Left lung (tissue), 10 donors: ENCODE data around the gene CD72. TPM values are rescaled to one million over a fixed set of nuclear protein-coding genes. Genes with fewer than 3 reads are reported as not detected.
"Not testable (repeated sequence)": the region's sequence is repeated elsewhere in the genome, so short reads cannot be mapped to it uniquely, and the experiment has no call there.

Source experiments
- ATAC-seq: fragments of 200-7000 bp; cut with Tn5 transposase; one replicate; pipeline ENCODE4 v1.9.1; 2020; ENCODE audit warnings: moderate library complexity
- DNase-seq, 4 donors: peaks; one replicate each; pipeline ENCODE4 v3.0.0-alpha.2; 2013 to 2020
- H3K27ac ChIP-seq, 2 donors: fragments of 200-600 bp; sonication (generic) in 1 of 2; one replicate each; pipeline versions ENCODE4 v1.5.0 to v1.8.0; 2020 to 2021
- H3K27me3 ChIP-seq, 2 donors: fragments of 200-600 bp; sonication (generic) in 1 of 2; one replicate each; pipeline versions ENCODE4 v1.5.0 to v1.8.0; 2020 to 2021
- H3K36me3 ChIP-seq, 2 donors: fragments of 200-600 bp; sonication (generic) in 1 of 2; one replicate each; pipeline versions ENCODE4 v1.5.0 to v1.8.0; 2020 to 2021
- H3K4me1 ChIP-seq, 2 donors: fragments of 200-600 bp; one replicate each; pipeline ENCODE4 v1.8.0; 2021
- H3K4me3 ChIP-seq, 2 donors: fragments of 200-600 bp; sonication (generic) in 1 of 2; one replicate each; pipeline versions ENCODE4 v1.5.0 to v1.8.0; 2020 to 2021; ENCODE audit warnings: mild to moderate bottlenecking in 1 of 2
- H3K9me3 ChIP-seq, 2 donors: fragments of 200-600 bp; sonication (generic) in 1 of 2; one replicate each; pipeline versions ENCODE4 v1.5.0 to v1.8.0; 2020 to 2021
- intact Hi-C, 2 donors: fragments of 100-400 bp; cut with DNase I; formaldehyde crosslinking; loops; one replicate each; pipeline versions ENCODE4 v1.11.2 to v1.14.2; 2022
- polyA plus RNA-seq, 6 donors: library from polyadenylated mRNA; unstranded; fragments of 120-200 nt; gene quantifications; one replicate each; pipeline ENCODE4 v1.2.1, GENCODE V29; 2013; ENCODE audit not compliant: insufficient read length in 6 of 6
- total RNA-seq, 2 donors: library from RNA; stranded (reverse); fragmentation: NEBNext Ultra II Directional; extraction: Animal tissue kit (Norgen Biotek cat#: 25700); gene quantifications; one replicate each; pipeline ENCODE4 v1.2.1, GENCODE V29; 2021
- TF ChIP-seq, protein P1 (sequence below), 2 donors: fragments of 200-600 bp; sonication (generic) in 1 of 2; IDR thresholded peaks; one replicate each; pipeline versions ENCODE4 v1.5.0 to v1.8.0; 2021; ENCODE audit warnings: antibody characterized with exemption in 2 of 2
- donor health status: DM: no; HTN: yes; CAD: no.
- donor health status: DM: no; HTN: no; CAD: no.

The CD72 gene
- total and polyA plus RNA-seq, 8 donors: 3.2 to 4.3 (median 3.7) TPM

DNA sequence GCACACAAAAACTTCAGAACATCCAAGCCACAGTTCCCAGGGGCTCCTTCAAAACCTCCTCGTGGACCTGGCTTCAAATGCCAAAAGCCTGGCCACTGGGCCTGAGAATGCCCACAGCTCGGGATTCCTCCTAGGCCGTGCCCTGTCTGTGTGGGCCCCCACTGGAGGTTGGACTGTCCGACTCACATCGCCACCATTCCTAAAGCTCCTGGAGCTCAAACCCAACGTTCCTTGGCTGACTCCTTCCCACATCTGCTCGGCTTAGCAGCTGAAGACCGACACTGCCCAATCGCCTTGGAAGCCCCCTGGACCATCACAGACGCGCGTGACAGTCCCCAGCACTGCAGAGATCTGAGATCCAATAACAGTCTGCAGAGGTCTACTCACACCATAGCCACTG is 24.8 kb upstream of the CD72 start:
- Histone ChIP-seq H3K27ac (no peak overlapping the region), H3K36me3 (no peaks in the 10 kb centered on the region), H3K9me3 (no peaks in the 10 kb centered on the region), H3K4me3 (no peak overlapping the region), H3K4me1 (peaks cover 0 to 53% of the 10 kb centered on the region in 2 donors), H3K27me3 (no peaks in the 10 kb centered on the region)
- ATAC-seq (no peak), DNase-seq (no peak)
- TF ChIP-seq, protein P1, sequence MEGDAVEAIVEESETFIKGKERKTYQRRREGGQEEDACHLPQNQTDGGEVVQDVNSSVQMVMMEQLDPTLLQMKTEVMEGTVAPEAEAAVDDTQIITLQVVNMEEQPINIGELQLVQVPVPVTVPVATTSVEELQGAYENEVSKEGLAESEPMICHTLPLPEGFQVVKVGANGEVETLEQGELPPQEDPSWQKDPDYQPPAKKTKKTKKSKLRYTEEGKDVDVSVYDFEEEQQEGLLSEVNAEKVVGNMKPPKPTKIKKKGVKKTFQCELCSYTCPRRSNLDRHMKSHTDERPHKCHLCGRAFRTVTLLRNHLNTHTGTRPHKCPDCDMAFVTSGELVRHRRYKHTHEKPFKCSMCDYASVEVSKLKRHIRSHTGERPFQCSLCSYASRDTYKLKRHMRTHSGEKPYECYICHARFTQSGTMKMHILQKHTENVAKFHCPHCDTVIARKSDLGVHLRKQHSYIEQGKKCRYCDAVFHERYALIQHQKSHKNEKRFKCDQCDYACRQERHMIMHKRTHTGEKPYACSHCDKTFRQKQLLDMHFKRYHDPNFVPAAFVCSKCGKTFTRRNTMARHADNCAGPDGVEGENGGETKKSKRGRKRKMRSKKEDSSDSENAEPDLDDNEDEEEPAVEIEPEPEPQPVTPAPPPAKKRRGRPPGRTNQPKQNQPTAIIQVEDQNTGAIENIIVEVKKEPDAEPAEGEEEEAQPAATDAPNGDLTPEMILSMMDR (IDR thresholded peaks at IDR 0.05): no peak
- intact Hi-C loops: no loop called here

DNA sequence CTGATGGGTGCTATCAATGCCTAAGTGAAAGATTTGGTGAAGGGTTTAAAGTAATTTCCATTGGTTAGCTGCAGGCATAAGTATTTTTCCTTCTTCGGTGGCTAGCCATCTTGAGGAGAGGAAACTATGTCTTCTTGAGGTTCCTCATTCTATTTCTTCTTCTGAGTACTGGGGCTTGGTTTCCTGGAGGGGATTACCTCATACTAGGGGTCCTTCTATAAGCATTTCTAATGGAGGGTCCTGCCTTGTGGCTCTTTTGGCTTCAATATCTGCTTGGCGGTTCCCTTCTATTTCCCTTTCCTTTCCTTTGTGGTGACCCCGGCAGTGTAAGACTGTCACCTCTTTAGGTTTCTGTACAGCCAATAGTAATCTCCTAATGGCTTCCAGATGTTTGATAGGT is 23.3 kb upstream of the CD72 start:
- H3K36me3 ChIP-seq, H3K4me3 ChIP-seq, DNase-seq, H3K27me3 ChIP-seq, H3K27ac ChIP-seq, intact Hi-C loops, H3K9me3 ChIP-seq, ATAC-seq: not testable (repeated sequence)
- peaks cover 0 to 50% of the 10 kb centered on the region in 2 donors for H3K4me1 ChIP-seq

DNA sequence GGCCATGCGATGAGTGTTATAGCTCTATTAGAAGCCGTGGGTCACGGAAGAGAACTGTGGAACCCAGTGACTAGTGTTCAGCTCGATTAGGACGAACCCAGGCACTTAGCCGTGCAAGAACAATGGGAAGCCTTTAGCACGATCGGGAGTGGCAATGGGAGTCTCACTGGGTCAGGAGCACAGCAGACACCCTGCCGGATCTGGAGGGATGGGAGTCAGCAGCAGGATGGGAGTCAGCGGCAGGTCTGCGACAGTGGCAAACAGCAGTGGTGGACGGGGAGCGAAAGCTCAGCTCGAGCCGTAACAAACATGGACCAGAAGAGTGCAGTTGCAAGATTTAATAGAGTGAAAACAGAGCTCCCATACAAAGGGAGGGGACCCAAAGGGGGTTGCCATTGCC is 22.2 kb upstream of the CD72 start:
- peaks cover 0 to 45% of the 10 kb centered on the region in 2 donors for H3K4me1 ChIP-seq
- H3K27me3 ChIP-seq, H3K4me3 ChIP-seq, DNase-seq, H3K27ac ChIP-seq, ATAC-seq, H3K36me3 ChIP-seq, intact Hi-C loops, H3K9me3 ChIP-seq: not testable (repeated sequence)

DNA sequence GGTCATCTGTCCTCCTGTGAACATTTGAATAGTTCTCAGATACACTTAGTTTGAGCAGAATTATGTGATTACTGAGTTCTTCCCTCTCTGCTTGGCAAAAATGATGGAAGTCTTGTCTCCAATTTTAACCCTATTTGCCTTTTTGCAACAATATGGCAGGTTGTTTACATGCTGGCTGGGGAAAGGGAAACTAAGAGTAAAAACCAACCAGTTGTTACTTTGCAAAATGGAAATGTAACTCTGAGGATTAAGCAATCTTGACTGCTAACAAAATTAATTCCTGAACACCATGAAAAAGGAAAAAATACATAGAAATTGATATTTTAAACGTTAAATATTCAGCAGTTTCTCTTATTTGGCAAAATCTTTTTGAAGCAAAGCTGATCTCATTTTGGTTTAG is 21.4 kb upstream of the CD72 start:
- no peak for DNase-seq
- intact Hi-C loops: no loop called here
- H3K4me1 ChIP-seq: peaks cover 0 to 45% of the 10 kb centered on the region in 2 donors

DNA sequence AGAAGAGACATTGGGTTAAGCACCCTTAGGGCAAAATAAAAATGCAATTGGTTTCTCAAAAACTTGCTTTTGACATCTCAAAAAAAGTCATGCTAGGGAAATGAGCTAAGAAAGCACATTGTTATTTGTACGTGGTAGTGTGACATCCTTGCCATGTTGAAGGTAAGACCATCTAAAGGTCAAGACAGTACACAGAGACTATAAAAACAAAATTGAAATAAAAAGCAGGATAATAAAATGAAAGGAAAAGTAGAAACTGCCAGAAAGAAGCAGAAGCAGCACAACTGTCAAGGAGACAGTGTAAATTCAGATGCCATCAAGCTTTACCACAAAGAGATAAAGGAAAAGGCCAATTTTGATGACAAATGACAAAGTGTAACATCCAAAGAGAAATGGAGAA is 21.0 kb upstream of the CD72 start:
- intact Hi-C loops, H3K9me3 ChIP-seq, H3K4me3 ChIP-seq, H3K27ac ChIP-seq, H3K27me3 ChIP-seq, H3K36me3 ChIP-seq, ATAC-seq, DNase-seq: not testable (repeated sequence)
- H3K4me1 ChIP-seq: peaks cover 0 to 44% of the 10 kb centered on the region in 2 donors

More for the DNA sequence above, 21.4 kb upstream of the CD72 start:
- no peaks in the 10 kb centered on the region for H3K27me3 ChIP-seq
- no peak overlapping the region for H3K4me3 ChIP-seq
- ATAC-seq: no peak
- H3K27ac ChIP-seq: no peak overlapping the region
- TF ChIP-seq, protein P1 (IDR thresholded peaks at IDR 0.05): no peak
- no peaks in the 10 kb centered on the region for H3K36me3 ChIP-seq
- H3K9me3 ChIP-seq: no peaks in the 10 kb centered on the region

DNA sequence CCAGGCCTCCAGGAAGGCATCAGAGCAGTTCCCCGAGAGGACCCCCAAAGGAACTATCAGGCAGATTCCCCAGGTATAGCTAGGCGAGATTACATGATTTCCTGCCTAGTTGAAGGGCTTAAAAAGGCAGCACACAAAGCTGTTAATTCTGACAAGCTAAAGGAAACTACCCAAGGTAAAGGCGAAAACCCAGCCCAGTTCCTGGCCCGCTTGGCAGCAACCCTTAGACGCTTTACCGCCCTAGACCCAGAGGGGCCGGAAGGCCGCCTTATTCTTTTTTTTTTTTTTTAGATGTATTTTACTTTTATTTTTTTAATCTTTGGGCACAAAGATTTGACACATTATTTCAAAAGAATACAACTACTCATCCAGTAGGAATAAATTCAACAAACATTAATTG is 20.5 kb upstream of the CD72 start:
- peaks cover 0 to 40% of the 10 kb centered on the region in 2 donors for H3K4me1 ChIP-seq
- DNase-seq, ATAC-seq, H3K36me3 ChIP-seq, H3K9me3 ChIP-seq, H3K27ac ChIP-seq, intact Hi-C loops, H3K4me3 ChIP-seq, H3K27me3 ChIP-seq: not testable (repeated sequence)

DNA sequence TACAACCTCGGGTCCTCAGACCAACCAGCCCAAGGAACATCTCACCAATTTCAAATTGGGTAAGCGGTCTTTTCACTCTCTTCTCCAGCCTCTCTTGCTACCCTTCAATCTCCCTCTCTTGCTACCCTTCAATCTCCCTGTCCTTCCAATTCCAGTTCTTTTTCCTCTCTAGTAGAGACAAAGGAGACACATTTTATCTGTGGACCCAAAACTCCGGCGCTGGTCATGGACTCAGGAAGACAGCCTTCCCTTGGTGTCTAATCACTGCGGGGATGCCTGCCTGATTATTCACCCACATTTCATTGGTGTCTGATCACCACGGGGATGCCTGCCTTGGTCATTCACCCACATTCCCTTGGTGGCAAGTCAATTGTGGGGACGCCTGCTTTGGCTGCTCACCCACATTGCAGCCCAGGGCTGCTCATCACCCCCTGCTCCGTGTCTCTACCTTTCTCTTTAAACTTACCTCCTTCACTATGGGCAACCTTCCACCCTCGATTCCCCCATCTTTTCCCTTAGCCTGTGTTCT is 19.3 kb upstream of the CD72 start:
- H3K27ac ChIP-seq, DNase-seq, H3K27me3 ChIP-seq, H3K4me3 ChIP-seq, ATAC-seq, H3K9me3 ChIP-seq, H3K36me3 ChIP-seq, intact Hi-C loops: not testable (repeated sequence)
- H3K4me1 ChIP-seq: peaks cover 0 to 38% of the 10 kb centered on the region in 2 donors

DNA sequence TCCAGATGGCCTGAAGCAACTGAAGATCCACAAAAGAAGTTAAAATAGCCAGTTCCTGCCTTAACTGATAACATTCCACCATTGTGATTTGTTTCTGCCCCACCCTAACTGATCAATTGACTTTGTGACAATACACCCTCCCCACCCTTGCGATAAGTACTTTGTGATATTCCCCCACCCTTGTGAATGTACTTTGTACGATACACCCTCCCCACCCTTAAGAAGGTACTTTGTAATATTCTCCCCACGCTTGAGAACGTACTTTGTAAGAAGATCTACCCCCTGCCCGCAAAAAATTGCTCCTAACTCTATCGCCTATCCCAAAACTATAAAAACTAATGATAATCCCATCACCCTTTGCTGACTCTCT is 18.6 kb upstream of the CD72 start:
- ATAC-seq, H3K9me3 ChIP-seq, H3K36me3 ChIP-seq, intact Hi-C loops, H3K27me3 ChIP-seq, H3K4me3 ChIP-seq, DNase-seq: not testable (repeated sequence)
- Histone ChIP-seq H3K4me1 (peaks cover 0 to 36% of the 10 kb centered on the region in 2 donors), H3K27ac (peak overlapping the region in 1 of 2 donors; percentile 51)
